ENCODE data around the gene IGSF3.
"Not testable (repeated sequence)": the region's sequence is repeated elsewhere in the genome, so short reads cannot be mapped to it uniquely, and the experiment has no call there.

The IGSF3 gene

DNA sequence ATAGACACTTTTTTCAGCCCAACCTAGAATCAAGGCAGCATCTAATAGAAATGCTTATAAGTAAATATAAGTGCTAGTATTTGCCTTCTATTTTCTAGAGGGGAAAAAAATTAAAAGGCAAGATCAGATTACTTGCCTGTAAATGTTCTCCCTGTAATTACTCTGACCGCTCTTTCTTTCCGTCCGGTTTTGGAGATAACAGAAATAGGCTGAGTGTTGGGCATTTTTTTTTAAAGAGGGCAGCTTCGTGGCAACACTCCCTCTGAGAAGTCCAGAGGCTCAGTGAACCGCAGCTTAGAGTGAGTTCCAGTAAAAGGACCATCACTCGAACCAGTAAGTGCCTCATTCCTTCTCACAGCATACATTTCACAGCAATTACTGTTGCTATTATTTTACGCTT is 40.6 kb downstream of the IGSF3 start:
- not testable (repeated sequence) for FAIRE-seq

DNA sequence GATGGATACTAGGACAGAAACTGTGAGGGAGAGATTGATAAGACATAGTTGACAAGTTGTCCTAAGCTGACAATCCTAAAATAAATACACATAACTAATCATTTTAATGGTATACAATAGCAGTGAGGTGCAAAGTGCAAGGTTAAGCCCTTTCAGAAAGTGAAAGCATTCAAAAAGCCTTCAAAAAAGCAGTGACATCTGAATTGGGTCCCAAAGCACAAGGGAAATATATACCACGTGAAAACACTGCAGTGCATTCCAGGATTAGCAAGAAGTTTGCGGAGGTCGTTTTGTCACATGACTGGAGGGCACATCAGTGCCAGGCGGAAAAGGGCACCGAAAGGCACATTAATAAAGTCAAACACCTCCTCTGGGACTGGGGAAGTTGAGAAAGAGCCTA is 42.4 kb downstream of the IGSF3 start:
- not testable (repeated sequence) for FAIRE-seq

DNA sequence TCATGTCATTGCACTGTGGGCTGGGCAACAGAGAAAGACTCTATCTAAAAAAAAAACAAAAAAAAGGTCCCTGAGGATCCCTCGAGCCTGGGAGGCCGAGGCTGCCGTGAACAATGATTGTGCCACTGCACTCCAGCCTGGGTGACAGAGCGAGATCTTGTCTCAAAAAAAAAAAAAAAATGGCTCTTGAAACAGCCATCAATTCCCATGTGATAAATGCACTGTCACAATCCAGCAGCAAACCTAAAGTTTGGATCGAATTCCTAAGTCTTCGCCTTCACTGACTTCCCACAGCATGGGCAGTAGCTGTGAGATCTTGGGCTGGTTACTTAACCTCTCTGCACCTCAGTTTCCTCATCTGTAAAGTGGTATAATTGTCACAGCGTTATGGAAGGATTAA is 43.5 kb downstream of the IGSF3 start:
- FAIRE-seq: no peak

DNA sequence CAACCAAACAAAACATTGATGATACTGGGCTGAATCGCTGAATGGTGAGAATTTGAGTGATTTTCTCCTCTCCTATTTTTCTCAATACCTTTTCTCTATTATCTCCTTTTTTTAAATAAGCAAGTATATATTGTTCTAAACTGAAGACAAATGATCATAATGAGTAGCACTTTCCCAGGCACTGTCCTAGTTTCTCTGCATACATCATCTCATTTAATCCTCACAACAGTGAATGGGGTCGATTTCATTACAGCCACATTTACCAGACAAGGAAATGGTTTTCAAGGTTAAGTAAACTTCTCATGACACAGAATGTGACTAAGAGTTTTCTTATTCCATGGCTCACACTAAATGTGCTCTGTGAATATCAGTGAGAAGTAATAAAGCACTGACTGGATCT is 45.0 kb downstream of the IGSF3 start:
- FAIRE-seq: not testable (repeated sequence)

DNA sequence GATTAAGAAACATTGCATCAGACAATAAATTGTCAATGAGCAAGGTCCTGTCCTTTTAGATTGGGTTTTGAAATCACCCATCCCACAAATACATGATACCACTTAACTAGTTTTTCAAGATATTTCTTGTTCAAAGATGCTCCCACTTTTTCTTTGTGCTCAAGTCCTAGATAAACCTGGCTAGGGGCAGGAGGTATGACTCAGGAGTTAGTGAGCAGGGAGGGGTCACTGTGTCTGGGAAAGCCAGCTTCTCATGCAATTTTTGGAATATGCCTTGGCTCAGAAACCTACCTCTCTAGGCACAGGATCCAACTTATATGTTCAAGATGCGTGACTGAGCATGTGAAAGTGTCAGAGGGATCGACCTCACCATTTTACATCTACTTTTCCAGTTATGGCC is 45.8 kb downstream of the IGSF3 start:
- FAIRE-seq: not testable (repeated sequence)

DNA sequence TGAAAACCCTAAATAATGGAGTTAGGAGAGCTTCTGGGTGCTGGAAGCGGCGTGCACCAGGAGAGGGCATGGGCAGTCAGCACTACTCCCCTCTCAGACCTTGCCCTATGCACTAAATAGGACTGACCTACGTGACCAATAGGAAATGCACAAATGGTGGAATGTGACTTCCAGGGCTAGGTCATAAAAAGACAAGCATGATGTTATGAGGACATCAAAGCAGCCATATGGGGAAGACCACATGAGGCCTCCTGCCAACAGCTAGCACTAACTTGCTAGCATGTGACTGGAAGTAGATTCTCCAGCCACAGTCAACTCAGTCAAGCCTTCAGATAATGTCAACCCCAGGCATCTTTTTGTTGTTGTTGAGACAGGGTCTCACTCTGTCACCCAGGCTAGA is 47.1 kb downstream of the IGSF3 start:
- not testable (repeated sequence) for FAIRE-seq

DNA sequence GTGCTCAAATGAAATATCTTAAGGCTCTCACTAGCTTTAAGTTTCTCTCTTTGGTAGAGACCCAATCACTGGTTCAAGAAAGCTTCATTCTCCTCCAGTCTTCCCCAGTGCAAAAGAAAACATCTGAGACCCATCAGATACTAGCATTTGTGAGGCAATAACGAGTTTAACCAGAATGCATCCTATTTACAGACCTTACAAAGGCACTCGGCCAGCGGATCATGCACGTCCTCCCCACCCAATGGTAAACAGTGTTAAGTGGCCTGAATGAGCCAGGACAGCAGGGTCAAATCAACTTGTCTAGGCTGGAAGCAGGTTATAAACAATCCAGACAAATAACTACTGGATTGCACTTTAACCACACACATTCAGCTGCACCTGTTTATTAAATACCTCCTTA is 48.4 kb downstream of the IGSF3 start:
- FAIRE-seq: not testable (repeated sequence)

DNA sequence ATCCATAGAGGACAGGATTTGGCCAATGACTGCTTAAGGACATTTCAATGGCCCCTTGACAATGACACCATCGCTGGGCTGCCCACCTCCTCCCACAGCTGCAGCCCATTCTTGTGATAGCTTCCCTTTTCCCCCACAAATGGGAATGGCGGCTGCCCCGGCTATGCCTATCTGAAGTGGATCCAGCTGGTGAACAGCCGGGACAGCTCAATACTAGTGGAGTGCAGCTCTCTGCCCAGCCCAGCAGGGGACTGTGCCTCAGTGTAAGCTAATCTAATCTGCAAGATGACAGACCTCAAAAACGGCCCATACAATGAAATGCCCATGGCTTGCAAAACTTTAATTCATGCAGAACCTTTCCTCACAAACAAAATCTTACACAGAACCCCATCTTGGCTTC is 49.7 kb downstream of the IGSF3 start:
- FAIRE-seq: not testable (repeated sequence)

DNA sequence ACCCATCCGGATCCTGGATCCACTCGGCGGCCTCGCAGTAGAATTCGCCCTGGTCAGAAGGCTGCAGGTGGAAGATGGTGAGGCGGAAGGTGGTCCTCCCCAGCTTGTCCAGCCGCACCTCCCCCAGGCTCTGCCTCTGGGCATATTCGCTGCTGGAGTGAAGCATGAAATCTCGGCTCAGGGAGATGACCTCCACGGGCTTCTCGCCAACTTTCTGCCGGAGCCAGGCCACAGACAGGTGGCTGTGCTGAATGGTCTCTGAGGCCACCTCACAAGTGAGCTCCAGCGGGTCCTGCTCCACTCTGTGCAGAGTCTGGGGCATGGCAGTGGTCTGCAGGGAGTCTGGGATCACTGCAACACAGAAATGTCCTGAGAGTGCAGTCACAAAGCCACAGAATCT is 53.7 kb downstream of the IGSF3 start:
- not testable (repeated sequence) for FAIRE-seq

DNA sequence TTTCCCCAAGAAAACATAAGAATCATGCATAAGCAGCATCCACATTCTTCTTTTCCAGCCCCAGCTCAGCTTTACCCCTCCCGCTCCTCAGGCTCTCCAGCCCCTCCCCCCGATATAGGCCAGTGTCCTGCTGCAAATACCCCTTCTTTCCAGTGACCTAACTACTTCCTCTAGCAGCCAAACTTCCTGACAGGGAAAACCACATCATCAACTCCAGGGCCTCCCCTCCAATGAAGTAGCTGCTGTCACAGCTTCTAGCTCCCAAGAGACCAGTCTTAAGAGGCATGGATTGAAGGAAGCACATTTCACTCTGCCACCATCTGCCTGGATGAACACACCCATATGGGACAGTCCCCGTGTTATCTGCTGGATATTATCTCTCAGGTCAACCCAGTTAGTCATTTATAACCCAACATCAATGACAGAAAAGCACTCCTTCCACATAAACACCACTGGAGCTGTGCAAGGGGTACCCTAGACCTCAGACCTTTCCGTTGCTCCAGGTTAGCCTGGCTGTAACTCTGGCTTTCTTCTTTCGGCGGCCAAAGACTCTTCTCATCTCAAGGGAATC is 57.6 kb downstream of the IGSF3 start:
- FAIRE-seq: not testable (repeated sequence)

DNA sequence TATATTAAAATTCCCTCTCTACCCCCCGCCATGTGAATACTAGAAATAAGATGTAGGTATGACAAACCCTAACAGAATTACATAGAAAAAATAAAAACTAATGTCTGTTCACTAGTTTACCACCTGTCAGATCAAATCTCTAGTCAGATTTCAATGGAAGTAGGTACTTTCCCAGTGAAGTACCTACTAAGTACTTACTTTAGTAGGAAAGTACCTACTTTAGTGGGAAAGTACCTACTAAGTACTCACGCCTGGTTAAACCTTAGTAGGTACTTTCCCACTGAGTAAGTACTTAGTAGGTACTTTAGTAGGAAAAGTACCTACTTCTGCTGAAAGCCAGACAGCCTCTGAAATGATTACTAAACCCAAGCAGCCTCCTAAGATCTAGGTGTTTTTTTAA is 58.7 kb downstream of the IGSF3 start:
- FAIRE-seq: not testable (repeated sequence)

DNA sequence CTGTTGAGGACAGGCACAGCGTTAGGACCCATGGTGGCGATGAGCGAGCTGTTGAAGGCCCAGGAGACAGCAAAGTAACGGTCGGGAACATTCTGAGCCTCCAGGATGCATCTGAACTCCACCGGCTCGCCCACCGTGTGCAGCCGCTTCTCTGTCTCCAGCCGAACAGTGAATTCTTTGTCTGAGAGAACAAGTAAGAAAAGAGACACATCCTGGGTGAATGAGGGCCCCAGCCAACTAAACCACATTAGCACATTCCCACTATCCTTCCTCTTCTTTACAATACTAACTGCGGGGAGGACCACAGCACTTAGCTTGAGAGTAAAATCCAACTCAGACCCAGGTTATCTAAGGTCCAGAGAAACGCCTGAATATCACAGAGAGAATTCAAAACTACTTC is 59.4 kb downstream of the IGSF3 start:
- FAIRE-seq: not testable (repeated sequence)

DNA sequence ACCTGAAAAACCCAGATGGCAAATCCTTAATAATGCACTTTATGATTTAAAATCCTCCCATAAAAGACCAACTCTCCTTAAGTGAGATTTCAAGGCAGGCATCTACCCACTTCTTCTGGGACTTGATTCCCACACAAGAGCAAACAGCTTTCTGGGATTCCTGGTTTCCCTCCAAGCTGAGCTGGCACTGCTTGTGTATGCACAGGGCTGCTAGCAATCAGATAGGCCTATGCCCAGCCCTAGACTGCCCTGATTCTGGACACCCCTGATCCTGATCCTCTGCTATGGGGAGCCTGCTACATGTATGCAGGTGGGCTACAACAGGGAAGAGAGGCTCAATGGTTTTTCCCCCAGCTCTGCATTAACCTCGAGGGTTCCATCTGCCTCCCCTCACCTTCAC is 60.1 kb downstream of the IGSF3 start:
- FAIRE-seq: not testable (repeated sequence)

DNA sequence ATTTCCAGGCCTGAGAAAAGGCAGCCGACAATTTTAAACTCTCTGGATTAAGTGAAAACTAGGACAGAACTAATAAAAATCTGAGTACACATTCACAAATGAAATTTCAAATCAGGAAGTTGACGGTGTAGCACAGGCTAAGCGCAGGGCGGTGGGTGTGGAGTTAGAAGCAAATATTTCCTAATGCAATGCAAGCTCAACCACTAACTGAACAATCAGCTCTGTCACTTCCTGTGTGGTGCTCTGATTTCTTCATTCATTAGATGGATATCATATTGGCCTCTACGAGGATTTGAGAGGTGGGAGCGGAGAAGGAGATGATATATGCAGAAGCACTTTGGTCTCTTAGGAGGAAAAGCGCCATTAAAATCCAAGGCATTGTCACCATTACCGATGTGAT is 61.5 kb downstream of the IGSF3 start:
- not testable (repeated sequence) for FAIRE-seq

DNA sequence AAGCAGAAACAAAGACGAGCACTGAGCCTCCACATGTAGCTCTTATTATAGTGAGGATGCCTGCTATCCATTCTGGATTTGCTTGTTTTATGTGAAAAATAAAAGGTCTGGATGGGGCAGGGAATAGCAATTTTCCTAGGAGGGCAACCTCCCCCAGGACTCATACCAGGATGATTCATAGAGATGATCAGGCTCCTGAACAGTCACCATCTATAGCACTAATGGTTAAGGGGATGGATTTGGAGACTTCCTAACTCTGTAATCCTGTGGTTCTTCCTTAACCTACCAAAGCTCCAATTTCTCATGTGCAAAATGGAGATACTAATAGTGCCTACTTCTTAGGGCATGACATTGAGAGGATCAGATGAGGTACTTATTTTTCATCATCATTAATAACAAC is 62.2 kb downstream of the IGSF3 start:
- no peak for FAIRE-seq

DNA sequence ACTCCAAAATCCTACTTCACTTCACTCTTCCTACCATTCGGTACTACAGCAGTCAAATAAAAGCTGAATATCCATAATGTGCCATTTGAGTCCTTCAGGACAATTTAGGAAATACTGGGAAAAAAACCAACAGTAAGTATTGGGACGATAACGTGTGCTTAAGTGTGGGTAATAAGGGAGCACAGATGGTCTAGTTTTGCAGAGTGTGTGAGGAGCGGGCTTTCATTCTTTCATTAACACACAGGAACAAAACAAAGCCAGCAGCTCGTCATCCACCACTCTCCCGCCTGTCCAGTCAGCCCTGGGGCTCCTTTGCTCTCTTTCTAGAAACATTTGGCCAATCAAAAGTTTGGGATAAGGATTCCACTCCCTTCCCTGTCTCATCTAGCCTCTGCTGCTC is 63.1 kb downstream of the IGSF3 start:
- FAIRE-seq: not testable (repeated sequence)

DNA sequence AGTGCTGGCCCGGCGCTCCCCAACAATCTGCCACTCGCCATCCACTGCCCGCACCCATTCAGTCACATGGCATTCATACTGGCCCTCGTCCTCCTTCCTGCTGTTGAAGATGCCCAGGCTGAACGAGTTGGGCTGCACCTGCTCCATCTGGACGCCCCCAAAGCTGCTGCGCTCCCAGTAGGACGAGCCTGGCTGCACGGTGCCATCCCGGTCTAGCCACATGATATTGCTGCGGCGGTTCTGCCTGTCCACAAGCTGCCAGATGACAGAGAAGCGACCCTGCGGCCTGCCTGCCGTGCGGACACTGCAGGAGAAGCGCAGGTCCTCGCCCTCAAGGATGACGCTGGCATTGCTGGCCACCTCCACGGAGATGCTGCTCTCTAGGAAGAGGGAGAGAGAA is 63.9 kb downstream of the IGSF3 start:
- not testable (repeated sequence) for FAIRE-seq

DNA sequence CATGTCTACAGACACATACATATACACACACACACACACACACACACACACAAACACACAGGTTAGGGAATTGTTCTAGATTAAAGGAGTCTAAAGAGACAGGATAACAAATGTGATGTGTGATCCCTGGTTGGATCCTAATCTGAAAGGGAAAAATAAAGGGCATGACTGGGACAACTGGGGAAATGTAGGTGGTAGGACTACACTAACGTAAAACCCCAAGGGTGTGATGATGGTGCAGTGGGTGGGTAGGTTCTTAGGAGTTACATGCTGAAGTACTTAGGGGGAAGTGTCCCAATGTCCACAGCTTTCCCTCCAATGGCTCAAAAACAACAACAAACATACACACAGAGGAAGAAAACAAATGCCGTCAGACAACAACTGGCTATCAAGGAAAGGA is 68.2 kb downstream of the IGSF3 start:
- FAIRE-seq: not testable (repeated sequence)

DNA sequence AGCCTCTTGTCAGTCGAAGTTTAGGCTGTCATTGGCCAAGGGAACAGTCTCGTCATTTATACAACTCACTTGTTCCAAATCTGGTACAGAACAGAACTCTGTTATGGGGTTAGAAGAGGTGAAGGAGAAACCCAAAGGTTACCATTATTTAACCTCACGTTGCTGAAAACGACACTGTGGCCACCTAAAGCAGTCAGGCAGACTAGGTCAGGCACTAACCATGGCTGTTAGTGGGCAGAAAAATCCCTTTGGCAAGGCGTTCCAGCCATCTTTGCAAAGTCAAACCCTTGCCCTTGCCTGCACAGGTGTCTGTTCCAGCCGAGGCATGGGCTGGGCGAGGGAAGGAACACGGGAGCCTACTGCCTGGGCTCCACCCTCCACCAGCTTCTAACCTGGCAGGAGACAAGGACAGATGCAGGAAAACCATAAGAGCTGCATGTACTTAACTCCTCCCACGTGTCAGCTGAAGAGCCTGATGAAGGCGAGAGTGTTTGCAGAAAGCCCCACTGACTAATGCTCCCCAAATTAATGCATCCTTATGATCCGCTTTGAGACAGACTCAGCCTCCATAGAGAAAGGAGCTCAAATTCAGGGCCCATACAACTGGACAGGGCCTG is 69.0 kb downstream of the IGSF3 start:
- FAIRE-seq: not testable (repeated sequence)

DNA sequence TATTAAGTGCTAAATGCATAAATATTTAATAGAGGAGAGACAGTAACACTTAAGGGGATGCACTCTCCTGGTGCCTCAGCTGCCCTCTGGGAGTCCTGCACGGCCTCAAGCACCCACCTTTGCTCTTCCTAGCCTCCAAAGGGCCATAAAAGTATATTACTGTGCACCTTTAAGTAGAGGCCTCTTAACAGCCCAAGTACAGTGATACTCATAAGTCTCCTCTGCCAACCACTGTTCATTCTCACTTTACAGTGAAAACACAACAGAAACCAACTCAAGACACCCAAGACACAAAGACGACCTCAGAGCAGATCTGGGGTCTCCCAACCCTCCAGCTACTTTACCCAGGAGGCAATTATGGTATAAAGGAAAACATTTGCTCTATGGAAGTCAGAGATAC is 70.1 kb downstream of the IGSF3 start:
- not testable (repeated sequence) for FAIRE-seq

DNA sequence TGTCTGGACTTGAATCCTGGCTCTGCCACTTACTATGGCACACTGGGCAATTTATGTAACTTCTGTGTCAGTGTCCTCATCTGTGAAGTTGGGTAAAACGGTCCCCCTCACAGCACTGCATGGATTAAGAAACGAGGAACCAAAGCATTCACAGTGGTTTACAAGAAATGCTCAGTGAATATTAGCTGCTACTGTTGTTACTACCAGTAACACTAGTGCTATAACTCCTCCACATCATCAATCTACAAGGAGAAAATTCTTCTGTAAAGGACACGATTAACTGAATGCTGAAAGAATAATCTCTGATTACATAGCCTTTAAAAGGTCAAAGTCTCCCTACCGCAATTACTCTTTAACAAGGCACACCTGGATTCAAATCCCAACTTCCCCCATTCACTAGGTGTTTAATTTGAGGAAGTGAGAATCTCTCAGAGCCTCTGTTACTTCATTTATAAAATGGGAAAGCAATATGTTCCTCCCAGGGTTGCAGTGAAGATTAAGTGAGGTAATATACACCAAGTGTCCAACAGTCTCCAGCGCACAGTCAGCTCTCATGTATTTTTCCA is 70.7 kb downstream of the IGSF3 start:
- FAIRE-seq: not testable (repeated sequence)

DNA sequence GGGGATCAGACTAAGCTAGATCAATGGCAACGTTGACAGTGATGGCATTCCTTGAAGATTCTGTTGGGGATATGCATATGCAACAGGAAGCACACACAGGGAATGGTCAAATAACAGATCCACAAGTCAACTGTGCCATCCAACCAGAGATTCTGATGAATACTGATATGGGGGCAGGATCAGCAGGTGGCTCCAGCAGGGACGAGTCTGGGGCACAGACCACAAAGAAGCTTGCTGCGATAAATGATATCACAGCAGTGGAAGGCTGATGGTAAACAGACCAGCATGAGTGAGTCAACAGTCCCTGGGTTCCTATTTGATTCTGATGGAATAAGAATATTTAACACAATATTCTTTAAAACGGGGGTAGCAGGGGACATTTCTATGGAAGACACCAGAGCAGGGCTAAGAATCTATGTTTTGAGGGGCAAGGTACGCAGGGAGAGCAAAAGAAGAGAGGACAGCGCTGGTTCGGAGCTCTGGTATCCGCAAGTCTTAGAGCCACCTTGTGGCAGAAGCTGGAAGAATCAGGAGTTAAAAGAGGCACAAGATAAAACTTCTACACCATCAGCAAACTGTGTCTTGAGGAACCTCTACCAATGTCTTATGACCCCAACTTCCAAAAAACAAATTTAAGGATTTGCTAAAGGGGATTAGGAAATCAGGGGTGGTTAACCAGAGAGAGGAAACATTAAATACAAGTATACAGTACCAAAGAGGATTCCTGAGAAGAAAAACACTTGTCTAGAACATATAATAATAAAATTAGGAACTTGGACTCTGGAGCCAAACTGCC is 71.4 kb downstream of the IGSF3 start:
- FAIRE-seq: not testable (repeated sequence)

DNA sequence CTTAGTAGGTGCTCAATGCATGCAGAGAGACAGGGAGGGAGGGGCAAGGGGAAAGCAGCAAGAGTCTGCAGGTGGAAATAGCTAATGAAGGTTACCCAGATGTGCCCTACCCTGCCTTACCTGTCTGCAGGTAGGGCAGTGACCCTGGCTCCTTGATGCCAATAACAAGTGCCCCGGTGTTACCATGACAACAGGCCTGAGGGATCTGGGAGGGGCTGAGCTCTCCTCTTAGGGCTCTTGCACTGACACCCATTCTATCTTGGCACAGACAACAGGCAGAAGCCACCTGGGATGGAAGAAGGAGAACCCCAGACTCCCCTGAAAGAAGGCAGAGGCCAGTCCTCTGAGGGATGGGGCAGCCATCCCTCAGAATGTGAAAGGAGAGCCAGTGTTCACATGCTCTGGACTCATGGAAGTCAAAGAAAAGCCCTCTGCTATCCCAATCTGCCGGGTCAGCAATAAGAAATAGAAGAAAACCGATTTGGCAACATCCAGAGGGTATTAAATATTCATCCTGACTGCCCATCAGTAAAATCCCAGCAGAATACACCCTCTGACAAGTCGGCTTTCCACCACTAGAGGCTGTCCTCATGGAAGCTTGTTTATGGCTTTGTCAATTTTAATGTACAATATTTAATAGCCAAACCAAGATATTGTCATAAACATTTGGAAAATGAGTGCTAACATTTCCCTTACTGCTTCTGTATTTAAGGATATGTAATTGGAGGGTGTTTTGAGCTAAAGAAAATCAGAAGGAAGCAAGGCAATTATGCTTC is 72.3 kb downstream of the IGSF3 start:
- FAIRE-seq: not testable (repeated sequence)
